IMR-90 (cell line): ENCODE measurements around the gene DENND1A. TPM values are rescaled to one million over a fixed set of nuclear protein-coding genes. Genes with fewer than 3 reads are reported as not detected.

Experiments
- ATAC-seq: fragments of 200-7000 bp; cut with Tn5 transposase; 2 replicates; pipeline ENCODE4 v1.9.1; 2020; ENCODE audit warnings: low read depth, mild to moderate bottlenecking, moderate library complexity
- BruUV-seq: library from RNA; stranded (reverse); fragments of 400-500 nt; replicated peaks from 2 replicates; lab custom pipeline; 2021; lab: Mats Ljungman, UMichigan
- CTCF ChIA-PET: fragments of 300-600 bp; formaldehyde crosslinking; extraction: SDS; loops from one replicate; lab custom pipeline; 2021; ENCODE audit warnings: antibody characterized with exemption; lab: Yijun Ruan, JAX
- POLR2A ChIA-PET: fragments of 300-600 bp; sonication (Branson Sonifier 250); formaldehyde crosslinking; loops from one replicate; lab custom pipeline; 2022; ENCODE audit warnings: antibody characterized with exemption; ENCODE audit not compliant: unreplicated experiment; lab: Charles Lee
- DNase-seq: peaks from one replicate; pipeline ENCODE4 v3.0.0; 2013
- H2AFZ ChIP-seq: replicated peaks from 2 replicates; pipeline ENCODE3; 2013; ENCODE audit warnings: low read length, mild to moderate bottlenecking; ENCODE audit not compliant: poor library complexity
- H2AK5ac ChIP-seq: 2 replicates; pipeline ENCODE4 v1.6.1; 2013; ENCODE audit warnings: low read depth, low read length, inconsistent platforms
- H2AK9ac ChIP-seq: replicated peaks from 2 replicates; pipeline ENCODE3; 2013; ENCODE audit warnings: mild to moderate bottlenecking, low read depth, low read length, moderate library complexity; ENCODE audit not compliant: poor library complexity
- H2BK120ac ChIP-seq: 2 replicates; pipeline ENCODE4 v1.6.1; 2013; ENCODE audit warnings: low read depth, low read length, inconsistent platforms
- H2BK15ac ChIP-seq: 3 replicates; pipeline ENCODE4 v1.6.1; 2013; ENCODE audit warnings: low read depth, low read length, inconsistent platforms
- H2BK20ac ChIP-seq: 2 replicates; pipeline ENCODE4 v1.6.1; 2013; ENCODE audit warnings: low read depth, mild to moderate bottlenecking, inconsistent platforms, low read length, moderate library complexity
- H2BK5ac ChIP-seq: 2 replicates; pipeline ENCODE4 v1.6.1; 2013; ENCODE audit warnings: mild to moderate bottlenecking, low read depth, low read length, inconsistent platforms; ENCODE audit not compliant: poor library complexity, severe bottlenecking
- H3K14ac ChIP-seq: replicated peaks from 2 replicates; pipeline ENCODE4 v1.6.1; 2013; ENCODE audit warnings: low read depth, low read length, inconsistent platforms
- H3K18ac ChIP-seq: 2 replicates; pipeline ENCODE4 v1.6.1; 2013; ENCODE audit warnings: low read depth, low read length, control low read depth
- H3K23ac ChIP-seq: 2 replicates; pipeline ENCODE4 v1.6.1; 2013; ENCODE audit warnings: low read depth, low read length, inconsistent platforms
- H3K27ac ChIP-seq: 2 replicates; pipeline ENCODE4 v1.5.1; 2013; ENCODE audit warnings: mild to moderate bottlenecking, control low read depth, low read length; ENCODE audit not compliant: insufficient read depth
- H3K27me3 ChIP-seq: 2 replicates; pipeline ENCODE4 v1.6.1; 2013; ENCODE audit warnings: low read length; ENCODE audit not compliant: control insufficient read depth, insufficient read depth
- H3K36me3 ChIP-seq: 2 replicates; pipeline ENCODE4 v1.6.1; 2013; ENCODE audit warnings: low read length, mixed read lengths; ENCODE audit not compliant: control insufficient read depth, insufficient read depth
- H3K4ac ChIP-seq: 2 replicates; pipeline ENCODE4 v1.6.1; 2013; ENCODE audit warnings: low read depth, low read length, inconsistent platforms
- H3K4me1 ChIP-seq: 2 replicates; pipeline ENCODE4 v1.6.1; 2013; ENCODE audit warnings: low read length, mixed read lengths; ENCODE audit not compliant: control insufficient read depth, insufficient read depth
- H3K4me2 ChIP-seq: 2 replicates; pipeline ENCODE4 v1.6.1; 2013; ENCODE audit warnings: low read depth, mild to moderate bottlenecking, control low read depth, low read length, moderate library complexity
- H3K4me3 ChIP-seq: 2 replicates; pipeline ENCODE4 v1.5.1; 2013; ENCODE audit warnings: low read depth, mild to moderate bottlenecking, control low read depth, low read length, moderate library complexity; ENCODE audit not compliant: insufficient read depth
- H3K56ac ChIP-seq: 2 replicates; pipeline ENCODE4 v1.6.1; 2013; ENCODE audit warnings: low read length, inconsistent platforms; ENCODE audit not compliant: insufficient read depth; ENCODE audit errors: extremely low read depth
- H3K79me1 ChIP-seq, 2 experiments: 2 replicates each; pipeline ENCODE4 v1.6.1; 2013; ENCODE audit warnings: low read length in 2 of 2, inconsistent platforms in 1 of 2, low read depth in 1 of 2
- H3K9ac ChIP-seq: 2 replicates; pipeline ENCODE4 v1.6.1; 2013; ENCODE audit warnings: low read depth, low read length, control low read depth
- H3K9me1 ChIP-seq: 2 replicates; pipeline ENCODE4 v1.6.1; 2013; ENCODE audit warnings: low read length, inconsistent platforms; ENCODE audit not compliant: insufficient read depth
- H3K9me3 ChIP-seq: 2 replicates; pipeline ENCODE4 v1.6.1; 2013; ENCODE audit warnings: low read length; ENCODE audit not compliant: control insufficient read depth, insufficient read depth
- H4K20me1 ChIP-seq: 2 replicates; pipeline ENCODE4 v1.6.1; 2013; ENCODE audit warnings: low read length, inconsistent platforms; ENCODE audit not compliant: insufficient read depth
- H4K5ac ChIP-seq: 2 replicates; pipeline ENCODE4 v1.6.1; 2013; ENCODE audit warnings: mild to moderate bottlenecking, low read depth, low read length, control low read depth
- H4K8ac ChIP-seq, 2 experiments: 2 replicates each; pipeline ENCODE4 v1.6.1; 2013; ENCODE audit warnings: low read depth in 2 of 2, low read length in 2 of 2, control low read depth in 1 of 2, inconsistent platforms in 1 of 2
- H4K91ac ChIP-seq: 2 replicates; pipeline ENCODE4 v1.6.1; 2013; ENCODE audit warnings: low read depth, low read length, inconsistent platforms; ENCODE audit not compliant: insufficient read depth
- BHLHE40 ChIP-seq: fragments of 150-350 bp; IDR thresholded peaks from 2 replicates; pipeline ENCODE4 v1.6.1; 2016; ENCODE audit warnings: mild to moderate bottlenecking, low read depth, low read length
- CEBPB ChIP-seq: IDR thresholded peaks from 2 replicates; pipeline ENCODE4 v1.6.1; 2012; ENCODE audit warnings: low read depth, low read length, improper control_type of control experiment
- MAZ ChIP-seq: IDR thresholded peaks from 2 replicates; pipeline ENCODE4 v1.6.1; 2012; ENCODE audit warnings: low read depth, mild to moderate bottlenecking, low read length, improper control_type of control experiment, moderate library complexity, borderline replicate concordance
- MXI1 ChIP-seq: IDR thresholded peaks from 2 replicates; pipeline ENCODE4 v1.6.1; 2012; ENCODE audit warnings: low read depth, mild to moderate bottlenecking, low read length, moderate library complexity, borderline replicate concordance
- RFX5 ChIP-seq: IDR thresholded peaks from 2 replicates; pipeline ENCODE4 v1.8.0; 2012; ENCODE audit warnings: low read depth, mild to moderate bottlenecking, low read length, moderate library complexity
- SMC3 ChIP-seq: fragments of 150-350 bp; IDR thresholded peaks from 2 replicates; pipeline ENCODE4 v1.6.1; 2016; ENCODE audit warnings: low read depth, mild to moderate bottlenecking, antibody characterized with exemption, low read length, moderate library complexity
- WGBS, 2 experiments: methylation state at CpG; one replicate each; pipeline versions ENCODE4 v1.1.5 to v1.1.7; 2013; ENCODE audit warnings: missing lambda C conversion rate in 2 of 2; ENCODE audit not compliant: insufficient read length in 1 of 2; ENCODE audit errors: extremely low coverage in 2 of 2; 5-methylcytosine and 5-hydroxymethylcytosine counted together
- dilution Hi-C: fragments of 300-500 bp; cut with HindIII; formaldehyde crosslinking; loops from one replicate; pipeline ENCODE4 v1.14.3; 2018; ENCODE audit warnings: low sequenced_read_pairs; ENCODE audit not compliant: unreplicated experiment
- in situ Hi-C: fragments of 300-500 bp; cut with MboI; formaldehyde crosslinking; loops from 3 replicates; pipeline ENCODE4 v1.14.3; 2019; ENCODE audit warnings: low sequenced_read_pairs, inconsistent platforms, mixed read lengths
- intact Hi-C: fragments of 100-400 bp; cut with micrococcal nuclease; formaldehyde crosslinking; loops from 2 replicates; pipeline ENCODE4 v1.10.0; 2022
- polyA plus RNA-seq, 3 experiments: library from polyadenylated mRNA; depleted of rRNA; stranded (reverse); fragments of >200 nt; gene quantifications; 2 replicates each; pipeline ENCODE4 v1.2.3, GENCODE V29; 2012; ENCODE audit warnings: low replicate concordance in 1 of 3
- total RNA-seq: library from RNA; depleted of rRNA; stranded (reverse); fragments of >200 nt; gene quantifications from 2 replicates; pipeline ENCODE4 v1.2.3, GENCODE V29; 2012

DENND1A gene
- total and polyA plus RNA-seq, 2 of the 4 experiments (the other 2 are of a cell fraction), result 21.4 to 27.6 TPM

DNA sequence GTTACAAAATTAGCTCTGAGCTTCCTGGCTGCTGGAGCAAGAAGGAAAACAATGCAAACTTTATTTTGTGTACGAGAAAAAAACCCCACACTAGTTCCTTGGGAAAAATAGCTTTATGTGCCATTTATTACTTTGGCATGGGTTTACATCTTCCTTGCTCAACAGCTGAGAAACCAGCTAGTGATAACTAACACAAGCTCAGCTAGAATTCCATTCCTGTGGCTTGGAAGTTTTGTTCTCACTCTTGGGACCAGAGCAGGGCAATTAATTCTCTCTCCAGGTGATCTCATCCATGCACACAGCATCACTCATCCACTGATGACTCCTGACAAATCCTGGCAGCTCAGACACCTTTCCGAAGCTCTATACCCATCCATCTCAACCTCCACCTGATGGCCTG is 469.8 kb downstream of the DENND1A start:
- dilution Hi-C loops, result no loop called here

More for the DNA sequence above, 469.8 kb downstream of the DENND1A start:
- no peaks in the 10 kb centered on the region for H3K9me3 ChIP-seq
- H3K18ac ChIP-seq, result no peak overlapping the region
- no peak overlapping the region for H3K4ac ChIP-seq
- H3K79me1 ChIP-seq, result no peaks in the 10 kb centered on the region
- H4K5ac ChIP-seq, result no peak overlapping the region
- H3K27me3 ChIP-seq, result no peaks in the 10 kb centered on the region
- no peak overlapping the region for H2BK5ac ChIP-seq
- H2AK9ac ChIP-seq, result no peak overlapping the region
- H2BK120ac ChIP-seq, result no peak overlapping the region
- intact Hi-C loops (no loop called here), in situ Hi-C loops (no loop called here)
- no peaks in the 10 kb centered on the region for H3K9me1 ChIP-seq
- no peak overlapping the region for H4K91ac ChIP-seq
- TF ChIP-seq BHLHE40 (no peak), CEBPB (no peak), RFX5 (no peak), MXI1 (no peak), MAZ (no peak), SMC3 (no peak)
- no peak overlapping the region for H3K23ac ChIP-seq
- no peak overlapping the region for H2AFZ ChIP-seq
- no peak overlapping the region for H3K4me3 ChIP-seq
- ChIA-PET CTCF (no interaction called here), POLR2A (no interaction called here)
- no peak overlapping the region for H3K9ac ChIP-seq
- no peak for DNase-seq
- BruUV-seq, result no TSS peak
- H3K4me2 ChIP-seq, result no peak overlapping the region
- H2AK5ac ChIP-seq, result no peak overlapping the region
- 100% methylated on average over 1 of the region's 2 CpGs; no CpG with 5 or more reads in 1 of the 2 experiments for WGBS, 2 experiments
- H3K36me3 ChIP-seq, result no peaks in the 10 kb centered on the region; the same call in 1 of the 2 replicates
- no peak overlapping the region for H3K27ac ChIP-seq
- no peak overlapping the region for H3K14ac ChIP-seq
- H4K8ac ChIP-seq, result no peak overlapping the region
- no peaks in the 10 kb centered on the region for H3K4me1 ChIP-seq
- no peak overlapping the region for H3K56ac ChIP-seq
- no peak overlapping the region for H2BK20ac ChIP-seq
- H2BK15ac ChIP-seq, result no peak overlapping the region
- H4K20me1 ChIP-seq, result no peaks in the 10 kb centered on the region
- no peak for ATAC-seq
